Lower lobe of right lung (tissue), 2 donors: ENCODE data around the gene SH3RF1. TPM values are rescaled to one million over a fixed set of nuclear protein-coding genes. Genes with fewer than 3 reads are reported as not detected.

ENCODE experiments used
- ATAC-seq, 2 donors: fragments of 200-7000 bp; cut with Tn5 transposase; one replicate each; pipeline ENCODE4 v1.9.1; 2020 to 2022; ENCODE audit warnings: mild to moderate bottlenecking in 2 of 2, moderate library complexity in 2 of 2
- DNase-seq: peaks from one replicate; pipeline ENCODE4 v3.0.0-alpha.2; 2020
- H3K27ac ChIP-seq: fragments of 200-600 bp; one replicate; pipeline ENCODE4 v1.8.0; 2022
- H3K27me3 ChIP-seq: fragments of 200-600 bp; one replicate; pipeline ENCODE4 v1.8.0; 2022; ENCODE audit warnings: low read depth
- H3K36me3 ChIP-seq: fragments of 200-600 bp; one replicate; pipeline ENCODE4 v1.8.0; 2022; ENCODE audit warnings: mild to moderate bottlenecking
- H3K4me1 ChIP-seq: fragments of 200-600 bp; one replicate; pipeline ENCODE4 v1.8.0; 2022
- H3K4me3 ChIP-seq: fragments of 200-600 bp; one replicate; pipeline ENCODE4 v1.8.0; 2022; ENCODE audit warnings: mild to moderate bottlenecking
- H3K9me3 ChIP-seq: fragments of 200-600 bp; one replicate; pipeline ENCODE4 v1.8.0; 2022
- CTCF ChIP-seq: fragments of 200-600 bp; IDR thresholded peaks from one replicate; pipeline ENCODE4 v1.8.0; 2022; ENCODE audit warnings: antibody characterized with exemption, mild to moderate bottlenecking
- intact Hi-C: fragments of 100-400 bp; cut with DNase I; formaldehyde crosslinking; loops from one replicate; pipeline ENCODE4 v1.11.0; 2022
- total RNA-seq: library from RNA; stranded (reverse); fragmentation: NEBNext Ultra II Directional; extraction: Animal tissue kit (Norgen Biotek cat#: 25700); gene quantifications from one replicate; pipeline ENCODE4 v1.2.1, GENCODE V29; 2021
- donor health status: DM: no; HTN: yes; CAD: no; lungs with severe emphysema.

Gene SH3RF1
- total RNA-seq, 1 donor from 2014 or later: 34.2 TPM

- ATAC-seq (peak in 1 of 2 donors; percentile 45), DNase-seq (no peak)
- Histone ChIP-seq H3K9me3 (no peaks in the 10 kb centered on the region), H3K27me3 (no peaks in the 10 kb centered on the region), H3K4me3 (no peak overlapping the region), H3K4me1 (peaks cover 6% of the 10 kb centered on the region), H3K27ac (no peak overlapping the region), H3K36me3 (no peaks in the 10 kb centered on the region)
- intact Hi-C loops: no loop called here
- TF ChIP-seq CTCF: no peak
Measured at GRCh38 chr4:169160825-169161224, 109.9 kb downstream of the SH3RF1 start.

GRCh38 chr4:169159624-169160171, 111.1 kb downstream of the SH3RF1 start:
- intact Hi-C loops: no loop called here
- Histone ChIP-seq H3K27ac (no peak overlapping the region), H3K36me3 (no peaks in the 10 kb centered on the region), H3K4me1 (peaks cover 6% of the 10 kb centered on the region), H3K9me3 (no peaks in the 10 kb centered on the region), H3K4me3 (no peak overlapping the region), H3K27me3 (no peaks in the 10 kb centered on the region)
- no peak for TF ChIP-seq CTCF
- ATAC-seq (no peak), DNase-seq (no peak)

- no peaks in the 10 kb centered on the region for H3K36me3 ChIP-seq
- DNase-seq: no peak
- no peaks in the 10 kb centered on the region for H3K9me3 ChIP-seq
- peaks cover 6% of the 10 kb centered on the region for H3K4me1 ChIP-seq
- no peaks in the 10 kb centered on the region for H3K27me3 ChIP-seq
- intact Hi-C loops: no loop called here
- no peak for TF ChIP-seq CTCF
- no peak for ATAC-seq
- H3K4me3 ChIP-seq: no peak overlapping the region
- H3K27ac ChIP-seq: no peak overlapping the region
Measured at GRCh38 chr4:169158861-169159260, 111.9 kb downstream of the SH3RF1 start.

GRCh38 chr4:169158046-169158445, 112.7 kb downstream of the SH3RF1 start:
- no peak overlapping the region for H3K27ac ChIP-seq
- TF ChIP-seq CTCF: no peak
- peaks cover 6% of the 10 kb centered on the region for H3K4me1 ChIP-seq
- no peaks in the 10 kb centered on the region for H3K27me3 ChIP-seq
- no peak for ATAC-seq
- DNase-seq: no peak
- intact Hi-C loops: no loop called here
- H3K9me3 ChIP-seq: no peaks in the 10 kb centered on the region
- no peaks in the 10 kb centered on the region for H3K36me3 ChIP-seq
- no peak overlapping the region for H3K4me3 ChIP-seq

GRCh38 chr4:169156392-169156791, 114.4 kb downstream of the SH3RF1 start:
- intact Hi-C loops: no loop called here
- Histone ChIP-seq H3K4me1 (peaks cover 6% of the 10 kb centered on the region), H3K27ac (no peak overlapping the region), H3K9me3 (no peaks in the 10 kb centered on the region), H3K36me3 (no peaks in the 10 kb centered on the region), H3K4me3 (no peak overlapping the region), H3K27me3 (no peaks in the 10 kb centered on the region)
- no peak for TF ChIP-seq CTCF
- no peak for ATAC-seq
- no peak for DNase-seq

GRCh38 chr4:169154121-169154520, 116.6 kb downstream of the SH3RF1 start:
- H3K36me3 ChIP-seq: no peaks in the 10 kb centered on the region
- DNase-seq (no peak), ATAC-seq (no peak)
- H3K4me3 ChIP-seq: no peak overlapping the region
- peaks cover 5% of the 10 kb centered on the region for H3K4me1 ChIP-seq
- no peak overlapping the region for H3K27ac ChIP-seq
- intact Hi-C loops: no loop called here
- no peaks in the 10 kb centered on the region for H3K9me3 ChIP-seq
- H3K27me3 ChIP-seq: no peaks in the 10 kb centered on the region
- no peak for TF ChIP-seq CTCF
